Heart left ventricle (tissue), 13 donors: ENCODE measurements around the gene CKAP5.

Experiments
- POLR2A ChIP-seq, 2 donors: fragments of 450-650 bp; IDR thresholded peaks; one replicate each; pipeline ENCODE4 v1.6.1; 2017; ENCODE audit warnings: antibody characterized with exemption in 2 of 2, mild to moderate bottlenecking in 2 of 2, moderate library complexity in 2 of 2
- TF ChIP-seq, protein P1 (sequence below), 12 donors: fragments of 200-600 bp; sonication (generic) in 4 of 12; IDR thresholded peaks; one replicate each; pipeline versions ENCODE4 v1.5.0 to v1.8.0; 2018 to 2022; ENCODE audit warnings: antibody characterized with exemption in 12 of 12, mild to moderate bottlenecking in 5 of 12
- donor health status: ischemic (EF 13 %, LVEDD 7.1; RV severe dilation, severe dysfunction).
- donor health status: DM: no; HTN: yes; CAD: no.
- donor health status: DM: no; HTN: no; CAD: no.
- donor health status: ischemic (EF 25% LVEDD 6.9; RV normal size, moderate dysfunction).
- donor health status: ischemic (EF 25% LVEDD 5.7; RV mildly dilated, moderate dysfunction).
- donor health status: ischemic (EF 35%, LVEDD 5.7; RV mildly dilated, moderate dysfunction).
- donor health status: nonischemic (EF 11% LVEDD 7.7; RV severe dilation, severe dysfunction).
- donor health status: DM: yes; HTN: yes; CAD: no.
- donor health status: PGD.
- donor health status: ischemic (EF 29% LVEDD 5.4; RV normal size, mild dysfunction).
- donor health status: nonischemic (EF 23%, LVEDD 6.1; RV moderate dilation, normal function).

DNA sequence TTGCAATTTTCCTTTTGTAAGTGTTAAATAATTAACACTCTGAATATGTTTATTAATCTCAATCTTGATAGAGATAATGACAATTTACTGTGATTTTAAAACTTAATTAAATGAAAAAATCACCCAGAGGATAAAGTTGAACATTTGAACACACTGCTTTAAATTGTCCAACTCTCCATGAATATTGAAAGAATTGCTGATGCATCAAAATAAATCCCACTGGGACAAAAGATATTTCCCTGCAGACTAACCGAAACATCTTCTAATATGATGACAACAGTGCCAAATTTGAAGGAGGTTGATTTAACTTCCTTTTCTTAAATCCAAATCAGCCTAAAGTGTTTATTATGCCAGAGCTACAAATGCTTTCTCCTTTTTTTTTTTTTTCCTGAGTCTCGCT lies 79.4 kb downstream of the CKAP5 start:
- no peak for TF ChIP-seq POLR2A (IDR thresholded peaks at IDR 0.05)
- TF ChIP-seq, protein P1, sequence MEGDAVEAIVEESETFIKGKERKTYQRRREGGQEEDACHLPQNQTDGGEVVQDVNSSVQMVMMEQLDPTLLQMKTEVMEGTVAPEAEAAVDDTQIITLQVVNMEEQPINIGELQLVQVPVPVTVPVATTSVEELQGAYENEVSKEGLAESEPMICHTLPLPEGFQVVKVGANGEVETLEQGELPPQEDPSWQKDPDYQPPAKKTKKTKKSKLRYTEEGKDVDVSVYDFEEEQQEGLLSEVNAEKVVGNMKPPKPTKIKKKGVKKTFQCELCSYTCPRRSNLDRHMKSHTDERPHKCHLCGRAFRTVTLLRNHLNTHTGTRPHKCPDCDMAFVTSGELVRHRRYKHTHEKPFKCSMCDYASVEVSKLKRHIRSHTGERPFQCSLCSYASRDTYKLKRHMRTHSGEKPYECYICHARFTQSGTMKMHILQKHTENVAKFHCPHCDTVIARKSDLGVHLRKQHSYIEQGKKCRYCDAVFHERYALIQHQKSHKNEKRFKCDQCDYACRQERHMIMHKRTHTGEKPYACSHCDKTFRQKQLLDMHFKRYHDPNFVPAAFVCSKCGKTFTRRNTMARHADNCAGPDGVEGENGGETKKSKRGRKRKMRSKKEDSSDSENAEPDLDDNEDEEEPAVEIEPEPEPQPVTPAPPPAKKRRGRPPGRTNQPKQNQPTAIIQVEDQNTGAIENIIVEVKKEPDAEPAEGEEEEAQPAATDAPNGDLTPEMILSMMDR (IDR thresholded peaks at IDR 0.05), result no peak
